NT2/D1 (cell line): ENCODE measurements around the gene BPIFB2.

Source experiments
- DNase-seq: peaks from one replicate; pipeline ENCODE4 v3.0.0-alpha.2; 2011; ENCODE audit warnings: low read depth, low spot score
- H3K27me3 ChIP-seq: 2 replicates; pipeline ENCODE4 v1.6.0; 2011; ENCODE audit warnings: mild to moderate bottlenecking; ENCODE audit not compliant: insufficient read length, insufficient read depth
- H3K36me3 ChIP-seq: 2 replicates; pipeline ENCODE4 v1.6.1; 2011; ENCODE audit warnings: mild to moderate bottlenecking, low read length, mixed read lengths; ENCODE audit not compliant: insufficient read depth, insufficient read length
- H3K4me1 ChIP-seq: 2 replicates; pipeline ENCODE4 v1.5.1; 2011; ENCODE audit not compliant: insufficient read depth, insufficient read length
- H3K4me3 ChIP-seq: 2 replicates; pipeline ENCODE4 v1.5.1; 2011; ENCODE audit warnings: low read depth; ENCODE audit not compliant: insufficient read length
- H3K9ac ChIP-seq: 2 replicates; pipeline ENCODE4 v1.6.0; 2011; ENCODE audit warnings: low read depth; ENCODE audit not compliant: insufficient read length
- H3K9me3 ChIP-seq: 2 replicates; pipeline ENCODE4 v1.5.1; 2011; ENCODE audit warnings: mild to moderate bottlenecking, low read length; ENCODE audit not compliant: insufficient read depth
- SUZ12 ChIP-seq: IDR thresholded peaks from 2 replicates; pipeline ENCODE4 v1.6.1; 2011; ENCODE audit not compliant: insufficient read length, insufficient read depth; ENCODE audit errors: extremely low read depth
- YY1 ChIP-seq: IDR thresholded peaks from 2 replicates; pipeline ENCODE4 v1.6.1; 2011; ENCODE audit not compliant: insufficient read length, insufficient read depth
- ZNF274 ChIP-seq: IDR thresholded peaks from 2 replicates; pipeline ENCODE4 v1.6.1; 2011; ENCODE audit warnings: mild to moderate bottlenecking, low read depth, low read length

Gene BPIFB2

GRCh38 chr20:33024609-33025317 is 17.3 kb downstream of the BPIFB2 start:
- H3K9me3 ChIP-seq, result no peaks in the 10 kb centered on the region
- H3K36me3 ChIP-seq, result no peaks in the 10 kb centered on the region
- TF ChIP-seq YY1 (no peak), SUZ12 (no peak), ZNF274 (no peak)
- H3K27me3 ChIP-seq, result no peaks in the 10 kb centered on the region
- no peaks in the 10 kb centered on the region for H3K4me1 ChIP-seq
- no peak overlapping the region for H3K4me3 ChIP-seq
- no peak overlapping the region for H3K9ac ChIP-seq
- DNase-seq, result no peak

GRCh38 chr20:33025318-33025876 is 17.9 kb downstream of the BPIFB2 start:
- no peak for TF ChIP-seq YY1
- no peak for TF ChIP-seq SUZ12
- TF ChIP-seq ZNF274, result no peak
- no peak for DNase-seq
- Histone ChIP-seq H3K4me1 (no peaks in the 10 kb centered on the region), H3K27me3 (no peaks in the 10 kb centered on the region), H3K9me3 (no peaks in the 10 kb centered on the region), H3K9ac (no peak overlapping the region), H3K4me3 (no peak overlapping the region), H3K36me3 (no peaks in the 10 kb centered on the region)

- H3K27me3 ChIP-seq, result no peaks in the 10 kb centered on the region
- no peaks in the 10 kb centered on the region for H3K4me1 ChIP-seq
- H3K36me3 ChIP-seq, result no peaks in the 10 kb centered on the region
- no peak overlapping the region for H3K4me3 ChIP-seq
- H3K9ac ChIP-seq, result no peak overlapping the region
- DNase-seq, result no peak
- TF ChIP-seq YY1 (no peak), ZNF274 (no peak), SUZ12 (no peak)
- no peaks in the 10 kb centered on the region for H3K9me3 ChIP-seq
Measured at GRCh38 chr20:33026072-33026778, 18.7 kb downstream of the BPIFB2 start.

DNA sequence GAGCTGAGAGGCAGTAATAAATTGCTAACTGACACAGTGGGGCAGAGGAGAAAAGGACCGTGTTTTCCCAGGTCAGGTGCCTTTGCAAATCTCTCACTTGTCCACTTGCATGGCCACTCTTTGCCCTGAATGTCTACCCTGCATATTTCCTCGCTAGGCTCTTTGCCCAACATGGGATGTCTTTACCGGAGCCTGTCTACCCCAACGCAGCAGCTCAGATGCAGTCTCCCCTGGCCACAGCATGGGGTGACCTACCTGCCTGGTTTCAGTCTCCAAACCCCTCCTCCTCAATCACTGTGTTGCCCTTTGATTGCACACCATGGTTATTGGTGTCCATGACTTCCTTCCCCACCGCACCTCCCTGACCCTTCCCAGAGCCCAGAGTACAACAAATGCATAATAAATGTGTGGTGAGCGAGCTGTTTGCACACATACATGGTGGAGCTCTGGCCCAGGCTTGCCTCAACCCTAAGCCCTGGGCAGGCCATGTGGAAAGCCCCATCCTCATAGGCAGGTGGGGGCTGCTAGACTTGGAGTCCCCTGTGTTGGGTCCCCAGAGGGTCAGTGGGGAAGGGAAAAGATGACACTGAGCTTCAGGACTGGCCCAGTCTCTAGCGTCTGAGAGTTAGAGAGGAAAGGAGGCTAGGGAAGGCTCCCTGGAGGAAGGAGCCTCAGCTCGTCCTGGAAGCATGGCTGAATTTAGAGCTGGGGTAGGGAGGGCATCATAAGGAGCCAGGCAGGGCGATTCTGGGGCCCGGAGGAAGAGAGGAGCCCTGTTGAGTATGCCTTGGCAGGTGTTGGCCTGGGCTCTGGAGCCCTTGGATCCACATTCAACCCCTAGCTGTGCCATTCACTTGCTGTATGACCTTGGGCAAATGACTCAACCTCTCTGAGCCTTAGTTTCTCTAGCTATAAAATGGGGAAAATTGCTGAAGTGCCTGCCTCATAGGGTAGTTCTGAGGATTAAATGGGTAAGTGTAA is 19.6 kb downstream of the BPIFB2 start:
- TF ChIP-seq SUZ12, result no peak
- no peak for TF ChIP-seq YY1
- TF ChIP-seq ZNF274, result no peak
- Histone ChIP-seq H3K27me3 (no peaks in the 10 kb centered on the region), H3K4me1 (peaks cover 2% of the 10 kb centered on the region), H3K9ac (no peak overlapping the region), H3K9me3 (no peaks in the 10 kb centered on the region), H3K36me3 (no peaks in the 10 kb centered on the region), H3K4me3 (no peak overlapping the region)
- no peak for DNase-seq

- Histone ChIP-seq H3K9ac (no peak overlapping the region), H3K36me3 (no peaks in the 10 kb centered on the region), H3K9me3 (no peaks in the 10 kb centered on the region), H3K4me1 (peaks cover 2% of the 10 kb centered on the region), H3K4me3 (no peak overlapping the region), H3K27me3 (no peaks in the 10 kb centered on the region)
- TF ChIP-seq SUZ12, result no peak
- TF ChIP-seq YY1, result no peak
- TF ChIP-seq ZNF274, result no peak
- no peak for DNase-seq
Measured at GRCh38 chr20:33027769-33028751, 20.6 kb downstream of the BPIFB2 start.

GRCh38 chr20:33028875-33029274 is 21.4 kb downstream of the BPIFB2 start:
- no peak overlapping the region for H3K9ac ChIP-seq
- no peaks in the 10 kb centered on the region for H3K27me3 ChIP-seq
- no peak overlapping the region for H3K4me3 ChIP-seq
- peaks cover 2% of the 10 kb centered on the region for H3K4me1 ChIP-seq
- H3K36me3 ChIP-seq, result no peaks in the 10 kb centered on the region
- no peaks in the 10 kb centered on the region for H3K9me3 ChIP-seq
- no peak for TF ChIP-seq ZNF274
- no peak for TF ChIP-seq SUZ12
- no peak for TF ChIP-seq YY1
- DNase-seq, result no peak
